Ovary (tissue), 9 donors: ENCODE results near the gene PMVK. TPM values are rescaled to one million over a fixed set of nuclear protein-coding genes. Genes with fewer than 3 reads are reported as not detected.

Experiments
- DNase-seq, 5 donors: peaks; one replicate each; pipeline ENCODE4 v3.0.0-alpha.2; 2019 to 2020
- H3K27ac ChIP-seq, 2 donors: fragments of 200-600 bp; one replicate each; pipeline versions ENCODE4 v1.5.1 to v1.8.0; 2019 to 2022
- H3K27me3 ChIP-seq: fragments of 200-600 bp; one replicate; pipeline ENCODE4 v1.8.0; 2022
- H3K36me3 ChIP-seq: fragments of 200-600 bp; sonication (generic); one replicate; pipeline ENCODE4 v1.5.1; 2019
- H3K4me1 ChIP-seq: one replicate; pipeline ENCODE4 v1.8.1; 2013; ENCODE audit warnings: mild to moderate bottlenecking, moderate library complexity; ENCODE audit not compliant: insufficient read depth
- H3K4me3 ChIP-seq: fragments of 200-600 bp; sonication (generic); one replicate; pipeline ENCODE4 v1.5.1; 2017
- H3K9me3 ChIP-seq, 2 donors: fragments of 200-600 bp in 1 of 2; sonication (generic) in 1 of 2; one replicate each; pipeline versions ENCODE4 v1.5.1 to v1.8.1; 2013 to 2019; ENCODE audit warnings: mild to moderate bottlenecking in 1 of 2, moderate library complexity in 1 of 2
- EP300 ChIP-seq: sonication (generic); formaldehyde crosslinking; IDR thresholded peaks from one replicate; pipeline ENCODE4 v1.6.1; 2017; ENCODE audit warnings: antibody characterized with exemption
- POLR2A ChIP-seq: fragments of 450-650 bp; IDR thresholded peaks from one replicate; pipeline ENCODE4 v1.6.1; 2017; ENCODE audit warnings: antibody characterized with exemption, mild to moderate bottlenecking, moderate library complexity
- WGBS, 3 donors: extraction: QIAGEN DNeasy Blood & Tissue Kit in 1 of 3; methylation state at CpG; one replicate each; pipeline versions ENCODE4 v1.1.5 to v1.1.7; 2013 to 2017; 5-methylcytosine and 5-hydroxymethylcytosine counted together
- intact Hi-C, 4 donors: fragments of 100-400 bp; cut with DNase I; formaldehyde crosslinking; loops; one replicate each; pipeline versions ENCODE4 v1.11.0 to v1.15.1; 2022 to 2023
- polyA plus RNA-seq, 2 donors: library from polyadenylated mRNA; stranded (reverse); fragments of 200-250 nt in 1 of 2; fragments of 350-450 nt in 1 of 2; fragmentation: Illumina TruSeq in 1 of 2; extraction: RNeasy Lipid Tissue Mini Kit (QIAGEN cat#74804) in 1 of 2; gene quantifications; one replicate each; pipeline ENCODE4 v1.2.3, GENCODE V29; 2013 to 2014
- total RNA-seq, 7 donors: library from RNA; depleted of rRNA in 2 of 7; stranded (reverse); fragments of >200 nt in 2 of 7; fragmentation: NEBNext Ultra II Directional in 3 of 7; extraction: Animal tissue kit (Norgen Biotek cat#: 25700) in 3 of 7; gene quantifications; one replicate each; pipeline versions ENCODE4 v1.1.0 to v1.2.4, GENCODE V29; 2016 to 2023
- TF ChIP-seq, protein P1 (sequence below), 3 donors: fragments of 450-650 bp in 2 of 3; fragments of 200-600 bp in 1 of 3; IDR thresholded peaks; one replicate each; pipeline versions ENCODE4 v1.5.1 to v1.8.0; 2016 to 2022; ENCODE audit warnings: antibody characterized with exemption in 3 of 3, mild to moderate bottlenecking in 1 of 3
- donor health status: DM: no; HTN: no; CAD: no; lungs with moderate emphysema.
- donor health status: DM: no; HTN: no; CAD: no.
- donor health status: Bipolar disorder and iron deficiency.
- donor health status: DM: yes; HTN: yes; CAD: no.
- donor health status: DM: no; HTN: no; CAD: no.
- donor health status: DM: yes; HTN: yes; CAD: no.

The PMVK gene
- total and polyA plus RNA-seq, 9 donors: 8.6 to 50.7 (median 30.6) TPM

DNA sequence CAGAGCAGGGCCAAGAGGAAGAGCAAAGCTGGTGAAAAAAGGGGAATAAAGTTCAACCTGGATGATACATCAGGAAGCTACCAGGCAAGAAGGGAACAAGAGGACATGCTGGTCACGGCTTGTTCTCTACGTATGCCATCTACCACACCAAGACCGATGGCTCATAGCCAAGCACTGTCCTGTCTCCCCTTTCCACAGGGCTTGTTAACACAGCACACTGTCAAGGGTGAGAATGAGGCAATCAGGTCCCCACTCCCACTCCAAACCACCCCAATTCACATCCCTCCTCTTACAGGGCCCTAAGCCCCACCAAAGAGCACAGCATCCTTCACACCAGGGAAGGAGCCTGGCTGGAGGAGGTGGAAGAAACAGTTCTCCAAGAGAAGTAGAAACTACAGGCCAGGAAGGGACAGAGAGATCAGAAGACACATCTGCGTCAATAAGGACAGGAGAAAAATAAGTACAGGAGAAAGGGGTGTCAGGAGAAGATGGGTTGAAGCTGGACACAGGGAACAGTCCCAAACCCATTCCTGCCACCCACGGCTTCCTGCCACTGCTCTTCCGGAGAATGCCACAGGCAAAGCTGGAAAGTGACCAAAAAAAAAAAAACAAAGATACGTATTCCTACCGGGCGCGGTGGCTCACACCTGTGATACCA lies 35.0 kb upstream of the PMVK start:
- 46 to 59% (median 53%) methylated on average over 10 of the region's 10 CpGs for WGBS, 3 donors
- Histone ChIP-seq H3K9me3 (no peaks in the 10 kb centered on the region), H3K4me1 (peaks cover 12% of the 10 kb centered on the region), H3K27me3 (no peaks in the 10 kb centered on the region), H3K4me3 (peak overlapping the region; percentile 52), H3K27ac (peak overlapping the region; percentile 87 to 98), H3K36me3 (no peaks in the 10 kb centered on the region)
- peak in 4 of 5 donors; percentile 48 to 70 (median 60) for DNase-seq
- no peak for TF ChIP-seq EP300
- TF ChIP-seq POLR2A: no peak
- TF ChIP-seq, protein P1, sequence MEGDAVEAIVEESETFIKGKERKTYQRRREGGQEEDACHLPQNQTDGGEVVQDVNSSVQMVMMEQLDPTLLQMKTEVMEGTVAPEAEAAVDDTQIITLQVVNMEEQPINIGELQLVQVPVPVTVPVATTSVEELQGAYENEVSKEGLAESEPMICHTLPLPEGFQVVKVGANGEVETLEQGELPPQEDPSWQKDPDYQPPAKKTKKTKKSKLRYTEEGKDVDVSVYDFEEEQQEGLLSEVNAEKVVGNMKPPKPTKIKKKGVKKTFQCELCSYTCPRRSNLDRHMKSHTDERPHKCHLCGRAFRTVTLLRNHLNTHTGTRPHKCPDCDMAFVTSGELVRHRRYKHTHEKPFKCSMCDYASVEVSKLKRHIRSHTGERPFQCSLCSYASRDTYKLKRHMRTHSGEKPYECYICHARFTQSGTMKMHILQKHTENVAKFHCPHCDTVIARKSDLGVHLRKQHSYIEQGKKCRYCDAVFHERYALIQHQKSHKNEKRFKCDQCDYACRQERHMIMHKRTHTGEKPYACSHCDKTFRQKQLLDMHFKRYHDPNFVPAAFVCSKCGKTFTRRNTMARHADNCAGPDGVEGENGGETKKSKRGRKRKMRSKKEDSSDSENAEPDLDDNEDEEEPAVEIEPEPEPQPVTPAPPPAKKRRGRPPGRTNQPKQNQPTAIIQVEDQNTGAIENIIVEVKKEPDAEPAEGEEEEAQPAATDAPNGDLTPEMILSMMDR (IDR thresholded peaks at IDR 0.05): no peak
- intact Hi-C loops: loop anchor here in 1 of 4 donors (5.0 kb wide), 1 partner anchor 81 kb away; the partner anchor contains the start of gene ADAM15

DNA sequence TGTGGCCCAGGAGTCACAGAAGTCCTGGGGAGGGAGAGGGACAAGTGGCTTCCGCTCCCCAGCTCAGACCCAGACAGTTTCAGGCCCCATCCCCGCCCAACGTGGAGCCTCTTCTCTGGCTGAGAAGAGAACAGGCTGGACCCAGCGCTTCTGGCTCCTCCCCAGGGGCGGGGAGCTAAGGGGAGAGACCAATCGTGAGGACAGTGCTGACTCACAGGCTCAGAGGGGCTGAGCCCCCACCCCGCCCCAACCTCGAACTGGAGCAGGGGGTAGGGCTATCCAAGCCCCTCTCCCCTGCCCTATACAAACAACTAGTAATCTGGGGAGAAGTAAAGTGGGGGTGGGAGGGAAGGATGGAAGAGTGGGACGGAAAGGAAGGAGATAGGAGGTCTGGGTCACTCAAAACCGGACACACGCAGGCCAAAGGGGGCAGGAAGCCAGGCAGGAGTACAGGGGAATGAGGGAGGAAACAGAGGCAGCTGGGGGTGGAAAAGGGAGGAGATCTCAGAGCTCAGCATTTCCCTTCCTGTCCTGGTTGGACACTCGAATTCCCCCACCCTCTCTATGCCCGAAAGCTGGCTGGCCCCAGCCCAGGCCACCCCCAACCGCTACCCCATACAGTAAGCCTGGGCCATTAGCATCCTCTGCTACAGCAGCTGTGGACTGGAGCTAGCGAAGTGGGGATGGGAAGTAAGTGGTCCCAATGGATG lies 34.3 kb upstream of the PMVK start, which contains the start of gene SHC1:
Gene SHC1 (minus strand): TSS at position 117 of the 710 bp plus-strand sequence. CDS start 221 bp downstream, outside the sequence.
- intact Hi-C loops: loop anchor here in 1 of 4 donors (5.0 kb wide), 1 partner anchor 82 kb away; the partner anchor contains the start of gene ADAM15
- Histone ChIP-seq H3K36me3 (no peaks in the 10 kb centered on the region), H3K9me3 (no peaks in the 10 kb centered on the region), H3K27ac (peak within 1 kb of the TSS; percentile 87 to 98), H3K4me3 (peak within 1 kb of the TSS; percentile 52), H3K4me1 (peaks cover 12% of the 10 kb centered on the region), H3K27me3 (no peaks in the 10 kb centered on the region)
- DNase-seq: peak; percentile 95 to 97 (median 96)
- TF ChIP-seq POLR2A (peak; percentile 91), EP300 (no peak)
- 3 to 6% (median 4%) methylated on average over 15 of the region's 15 CpGs for WGBS, 3 donors

DNA sequence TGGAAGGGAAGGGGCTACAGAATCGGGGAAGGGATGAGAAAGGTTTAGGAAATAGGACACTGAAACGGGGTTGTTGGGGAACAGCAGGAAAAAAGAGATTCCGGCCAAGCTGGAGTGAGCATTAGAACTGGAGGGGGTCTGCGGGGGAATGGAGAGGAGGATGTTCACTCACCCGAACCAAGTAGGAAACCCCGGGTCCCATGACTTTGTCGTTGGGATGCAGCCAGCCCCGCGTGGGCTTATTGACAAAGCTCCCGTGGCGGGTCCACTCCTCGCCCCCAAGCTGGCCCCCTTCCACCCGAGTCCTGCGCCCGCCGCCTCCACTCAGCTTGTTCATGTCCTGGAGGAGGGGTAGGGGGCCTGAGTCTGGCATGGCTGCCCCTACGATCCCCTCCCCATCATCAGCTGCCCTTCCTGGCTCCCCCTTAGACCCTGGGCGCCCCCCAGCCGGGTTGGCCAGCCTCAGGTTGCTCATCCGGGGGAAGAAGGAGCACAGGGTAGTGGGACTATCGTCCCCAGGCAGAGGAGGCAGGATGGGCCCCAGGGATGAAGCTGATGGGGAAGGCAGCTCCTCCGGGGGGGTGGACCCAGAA lies 33.4 kb upstream of the PMVK start:
- WGBS, 3 donors: 3 to 13% (median 7%) methylated on average over 22 of the region's 22 CpGs
- Histone ChIP-seq H3K9me3 (no peaks in the 10 kb centered on the region), H3K36me3 (no peaks in the 10 kb centered on the region), H3K27me3 (no peaks in the 10 kb centered on the region), H3K4me1 (peaks cover 12% of the 10 kb centered on the region), H3K4me3 (peak overlapping the region; percentile 52), H3K27ac (peak overlapping the region; percentile 87 to 98)
- TF ChIP-seq, protein P1 (IDR thresholded peaks at IDR 0.05): no peak
- TF ChIP-seq POLR2A (no peak), EP300 (no peak)
- DNase-seq: peak; percentile 60 to 82 (median 75)
- intact Hi-C loops: loop anchor here in 1 of 4 donors (5.0 kb wide), 1 partner anchor 82 kb away; the partner anchor contains the start of gene ADAM15

GRCh38 chr1:154969246-154969645 lies 32.7 kb upstream of the PMVK start:
- no peaks in the 10 kb centered on the region for H3K27me3 ChIP-seq
- H3K36me3 ChIP-seq: no peaks in the 10 kb centered on the region
- intact Hi-C loops: no loop called here
- H3K9me3 ChIP-seq: no peaks in the 10 kb centered on the region
- TF ChIP-seq POLR2A (no peak), EP300 (no peak)
- TF ChIP-seq, protein P1 (IDR thresholded peaks at IDR 0.05): no peak
- WGBS, 3 donors: 21 to 33% (median 23%) methylated on average over 5 of the region's 5 CpGs
- peak overlapping the region; percentile 52 for H3K4me3 ChIP-seq
- peaks cover 12% of the 10 kb centered on the region for H3K4me1 ChIP-seq
- no peak for DNase-seq
- H3K27ac ChIP-seq: peak overlapping the region; percentile 49 to 98
